Measurements from ENCODE around the gene SOWAHC.
"Not testable (repeated sequence)": the region's sequence is repeated elsewhere in the genome, so short reads cannot be mapped to it uniquely, and the experiment has no call there.

Gene SOWAHC

DNA sequence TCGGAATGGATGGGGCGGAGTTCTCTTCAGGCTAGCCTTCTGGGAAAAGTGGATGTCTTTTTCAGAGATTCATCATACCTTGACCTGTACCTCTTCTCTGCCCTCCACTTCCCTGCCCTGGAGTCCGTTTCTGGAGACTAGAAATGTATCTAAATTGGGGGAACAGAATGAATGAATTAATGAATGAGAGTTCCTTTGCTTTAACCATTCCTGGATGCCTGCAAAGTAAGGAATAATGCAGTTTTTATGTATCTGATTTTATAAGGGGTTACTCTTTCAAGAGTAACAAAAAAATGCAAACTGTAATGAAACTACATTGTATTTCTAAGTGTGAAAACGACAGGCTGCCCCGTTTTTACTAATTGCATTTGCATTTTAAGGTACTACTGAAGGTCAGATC is 2.0 kb downstream of the SOWAHC start:
- no peak for DNase-seq (ENCODE audit: low read depth)

DNA sequence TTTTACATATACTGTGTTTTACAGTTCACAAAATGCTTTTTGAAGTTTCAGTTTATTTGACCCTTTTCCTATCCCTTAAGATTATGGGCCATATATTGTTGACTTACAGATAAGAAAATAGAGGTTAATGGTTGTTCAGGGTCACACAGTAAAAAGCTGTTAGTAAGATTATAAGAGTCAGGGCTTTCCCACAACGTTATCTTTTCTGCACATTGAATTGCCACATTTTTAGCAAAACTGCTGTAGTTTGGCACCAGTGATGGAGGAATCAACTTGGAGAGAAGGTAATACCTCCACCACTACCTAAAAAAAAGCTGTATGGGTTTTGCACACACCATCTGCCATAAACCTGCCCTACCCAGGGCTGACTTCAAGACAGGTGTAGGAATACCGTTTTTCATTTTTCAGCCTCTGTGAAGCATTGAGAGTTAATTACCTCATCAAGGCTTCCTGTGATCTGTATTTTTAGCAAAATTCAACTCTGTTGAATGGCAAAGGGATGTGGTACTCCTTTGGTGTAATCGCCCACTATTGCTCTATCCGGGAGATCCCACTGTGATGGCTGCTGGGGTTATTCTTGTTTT is 5.0 kb downstream of the SOWAHC start:
- DNase-seq (ENCODE audit: low read depth) = no peak

DNA sequence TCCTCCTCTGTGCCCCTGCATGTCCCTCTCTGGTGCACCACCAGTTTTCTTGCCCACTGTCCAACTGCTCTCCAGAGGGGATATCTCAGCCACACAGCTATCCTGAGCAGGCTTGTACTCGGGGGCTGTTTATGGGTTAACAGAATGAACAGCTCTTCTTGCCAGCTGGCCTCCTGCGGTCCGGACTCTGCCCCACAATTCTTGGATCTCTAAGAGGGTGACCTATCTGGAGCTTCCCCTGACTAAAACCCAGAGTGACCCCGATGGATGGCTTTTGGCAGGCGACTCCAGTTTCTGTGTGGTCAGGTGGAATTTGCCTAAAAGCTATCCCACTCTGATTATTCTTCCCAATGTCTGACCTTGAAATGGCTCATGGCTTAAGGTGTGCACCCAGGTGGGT is 9.1 kb downstream of the SOWAHC start:
- DNase-seq (ENCODE audit: low read depth) = no peak

DNA sequence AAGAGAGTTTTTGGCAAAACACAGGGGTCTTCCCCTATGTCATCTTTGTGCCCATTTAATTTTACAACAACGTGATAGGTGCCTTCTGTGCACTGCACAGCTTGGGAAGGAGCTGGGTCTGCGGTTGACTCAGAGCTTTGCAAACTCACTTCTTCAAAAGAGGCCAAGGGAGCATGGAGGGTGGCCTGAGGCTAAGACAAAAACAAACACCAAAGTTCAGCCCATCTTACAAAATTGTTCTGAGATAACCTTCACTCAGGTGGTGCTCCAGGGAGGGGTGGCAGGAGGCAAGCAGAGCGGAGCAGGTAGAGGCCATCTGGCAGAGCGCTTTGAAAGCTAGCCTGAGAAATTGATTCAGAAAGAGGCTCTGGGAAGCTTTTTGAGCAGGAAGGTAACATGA is 9.8 kb downstream of the SOWAHC start:
- DNase-seq (ENCODE audit: low read depth) = no peak

DNA sequence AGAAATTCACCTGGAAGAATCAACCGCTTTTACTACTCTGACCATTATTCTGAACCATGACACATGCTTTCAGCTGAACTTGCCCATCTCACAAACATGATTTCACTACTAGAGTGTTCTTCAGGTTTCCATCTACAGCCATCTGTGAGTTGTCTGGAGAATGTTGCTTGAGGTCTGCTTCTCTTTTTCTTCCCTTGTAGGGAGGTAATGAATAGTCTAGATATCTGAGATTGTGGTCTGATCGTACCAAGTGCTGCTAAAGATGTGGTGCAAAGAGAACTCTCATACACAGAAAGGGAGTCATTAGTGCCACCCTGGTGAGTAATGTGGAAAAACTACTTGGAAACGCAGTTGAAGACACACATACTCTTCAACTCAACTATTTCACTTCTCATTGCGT is 10.2 kb downstream of the SOWAHC start:
- no peak for DNase-seq (ENCODE audit: low read depth)

DNA sequence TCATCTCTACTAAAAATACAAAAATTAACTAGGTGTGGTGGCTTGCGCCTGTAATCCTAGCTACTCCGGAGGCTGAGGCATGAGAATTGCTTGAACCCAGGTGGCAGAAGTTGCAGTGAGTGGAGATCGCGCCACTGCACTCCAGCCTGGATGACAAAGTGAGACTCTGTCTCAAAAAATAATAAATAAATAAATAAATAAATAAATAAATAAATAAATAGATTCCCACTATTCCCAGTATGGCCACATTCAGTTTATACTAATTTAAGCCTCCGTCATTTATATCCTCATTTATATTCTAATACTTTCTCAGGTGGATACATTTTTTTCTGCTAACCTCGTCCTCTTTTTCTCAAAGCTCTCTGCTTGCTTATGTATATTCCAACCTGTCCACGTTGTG is 14.2 kb downstream of the SOWAHC start:
- DNase-seq (ENCODE audit: low read depth) = not testable (repeated sequence)

DNA sequence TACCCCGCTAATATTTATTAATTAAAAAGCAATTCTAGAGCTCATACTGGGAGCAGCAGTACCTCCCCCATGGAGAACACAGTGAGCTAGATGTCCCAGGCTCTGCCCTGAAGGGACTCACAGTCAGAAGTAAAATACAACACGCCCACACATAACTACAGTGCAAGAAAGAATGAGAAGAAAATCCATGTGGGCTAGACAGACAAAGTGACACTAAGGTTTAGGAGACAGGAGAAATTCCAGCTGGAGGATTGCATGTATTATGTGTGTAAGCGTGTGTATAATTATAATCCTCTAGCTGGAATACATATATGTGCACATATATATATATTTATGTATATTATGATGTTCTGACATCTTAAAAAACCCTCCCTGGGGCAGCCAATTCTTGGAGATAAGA is 15.7 kb downstream of the SOWAHC start:
- DNase-seq (ENCODE audit: low read depth) = no peak

DNA sequence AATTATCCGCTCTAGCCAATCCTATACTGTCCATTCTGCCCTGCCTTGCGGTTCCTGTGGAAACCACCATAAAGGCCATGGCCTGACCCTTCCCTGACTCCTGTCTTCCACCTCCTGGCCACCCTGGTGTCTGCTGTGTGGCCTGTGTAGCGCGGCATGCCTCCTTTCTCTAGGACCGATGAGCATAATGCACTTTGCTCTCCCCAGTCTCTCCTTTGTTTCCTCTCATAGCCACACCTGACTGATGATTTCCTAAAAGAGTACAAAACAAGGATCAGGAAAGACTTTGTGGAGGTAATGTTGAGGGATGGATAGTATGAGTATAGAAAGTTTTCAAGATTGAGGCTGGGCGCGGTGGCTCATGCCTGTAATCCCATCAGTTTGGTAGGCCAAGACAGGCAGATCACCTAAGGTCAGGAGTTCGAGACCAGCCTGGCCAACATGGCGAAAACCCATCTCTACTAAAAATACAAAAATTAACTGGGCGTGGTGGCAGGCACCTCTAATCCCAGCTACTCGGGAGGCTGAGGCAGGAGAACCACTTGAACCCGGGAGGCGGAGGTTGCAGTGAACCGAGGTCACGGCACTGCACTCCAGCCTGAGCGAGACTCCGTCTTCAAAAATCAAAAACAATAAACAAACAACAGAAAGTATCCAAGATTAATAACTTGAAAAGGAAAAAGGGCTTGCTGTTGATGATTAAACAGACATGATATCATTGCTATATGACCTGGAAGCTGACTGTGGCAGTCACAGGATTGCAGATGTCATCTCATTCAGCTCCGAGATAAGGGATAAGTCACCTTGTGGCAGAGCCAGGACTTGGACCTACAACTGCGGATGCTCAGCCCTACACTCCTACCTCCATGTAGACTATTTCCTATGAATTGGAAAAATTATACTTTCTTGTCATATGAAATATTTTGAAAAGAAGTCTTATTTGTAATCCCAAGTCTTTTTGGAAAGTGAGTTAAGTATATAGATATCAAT is 16.6 kb downstream of the SOWAHC start:
- no peak for DNase-seq (ENCODE audit: low read depth)

DNA sequence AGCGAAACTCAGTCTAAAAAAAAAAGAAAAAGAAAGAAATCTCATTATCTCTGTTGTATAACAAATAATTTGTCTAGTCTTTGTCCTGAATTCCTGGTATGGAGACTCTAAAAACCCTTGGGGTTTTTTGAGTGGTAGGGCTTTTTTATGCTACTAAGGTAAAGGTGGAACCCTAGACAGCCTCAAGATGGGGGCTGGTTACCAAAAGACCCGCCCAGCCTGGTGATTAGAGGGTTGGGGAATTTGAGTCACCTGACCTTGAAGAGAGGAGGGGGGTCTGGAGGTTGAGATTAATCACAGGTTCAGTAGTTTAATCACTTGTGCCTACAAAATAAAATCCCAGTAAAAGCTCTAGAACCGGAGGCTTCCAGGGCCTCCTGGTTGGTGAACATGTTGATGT is 17.6 kb downstream of the SOWAHC start:
- DNase-seq (ENCODE audit: low read depth) = no peak

DNA sequence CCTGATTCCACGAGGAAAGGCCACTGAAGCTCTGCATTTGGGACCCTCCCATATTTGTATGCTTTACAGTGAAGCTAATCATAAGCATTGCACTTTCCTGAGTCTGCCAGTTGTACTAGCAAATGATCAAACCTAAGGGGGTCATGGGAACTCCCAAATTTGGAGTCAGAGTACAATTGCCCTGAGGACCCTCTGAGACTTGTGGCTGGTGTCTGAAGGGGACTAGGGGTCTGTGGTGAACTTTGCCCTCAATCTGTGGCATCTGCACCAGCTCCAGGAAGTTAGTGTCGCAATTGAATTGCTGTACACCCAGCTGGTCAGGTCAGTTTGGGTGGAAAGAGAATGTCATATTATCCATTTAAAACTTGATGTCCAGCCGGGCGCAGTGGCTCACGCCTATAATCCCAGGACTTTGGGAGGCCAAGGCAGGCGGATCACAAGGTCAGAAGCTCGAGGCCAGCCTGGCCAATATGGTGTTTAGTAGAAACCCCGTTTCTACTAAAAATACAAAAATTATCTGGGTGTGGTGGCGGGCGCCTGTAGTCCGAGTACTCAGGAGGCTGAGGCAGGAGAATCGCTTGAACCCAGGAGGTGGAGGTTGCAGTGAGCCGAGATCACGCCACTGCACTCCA is 18.1 kb downstream of the SOWAHC start:
- DNase-seq (ENCODE audit: low read depth) = no peak

DNA sequence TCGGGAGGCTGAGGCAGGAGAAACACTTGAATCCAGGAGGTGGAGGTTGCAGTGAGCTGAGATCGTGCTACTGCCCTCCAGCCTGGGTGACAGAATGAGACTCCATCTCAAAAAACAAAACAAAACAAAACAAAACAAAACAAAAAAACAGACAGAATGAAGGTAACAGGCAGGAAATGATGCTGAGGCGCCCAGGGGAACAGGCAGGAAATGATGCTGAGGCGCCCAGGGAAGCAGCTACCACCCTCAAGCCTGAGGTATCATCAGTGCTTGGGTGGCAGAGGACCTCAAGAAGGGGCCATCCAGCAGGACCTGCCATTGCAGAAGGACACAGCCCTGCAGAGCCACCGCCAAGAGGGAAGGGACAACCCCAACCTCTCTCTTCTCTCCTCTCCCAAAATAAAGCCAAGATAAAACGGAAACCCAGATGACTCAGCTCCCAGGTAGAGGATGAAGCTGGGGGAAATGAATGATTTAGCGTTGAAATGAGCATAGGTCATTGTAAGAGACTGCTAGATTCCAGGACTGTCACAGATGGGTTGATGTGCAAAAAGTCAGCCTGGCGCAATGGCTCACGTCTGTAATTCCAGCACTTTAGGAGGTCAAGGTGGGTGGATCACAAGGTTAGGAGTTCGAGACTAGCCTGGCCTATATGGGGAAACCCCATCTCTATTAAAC is 19.3 kb downstream of the SOWAHC start:
- DNase-seq (ENCODE audit: low read depth) = no peak

DNA sequence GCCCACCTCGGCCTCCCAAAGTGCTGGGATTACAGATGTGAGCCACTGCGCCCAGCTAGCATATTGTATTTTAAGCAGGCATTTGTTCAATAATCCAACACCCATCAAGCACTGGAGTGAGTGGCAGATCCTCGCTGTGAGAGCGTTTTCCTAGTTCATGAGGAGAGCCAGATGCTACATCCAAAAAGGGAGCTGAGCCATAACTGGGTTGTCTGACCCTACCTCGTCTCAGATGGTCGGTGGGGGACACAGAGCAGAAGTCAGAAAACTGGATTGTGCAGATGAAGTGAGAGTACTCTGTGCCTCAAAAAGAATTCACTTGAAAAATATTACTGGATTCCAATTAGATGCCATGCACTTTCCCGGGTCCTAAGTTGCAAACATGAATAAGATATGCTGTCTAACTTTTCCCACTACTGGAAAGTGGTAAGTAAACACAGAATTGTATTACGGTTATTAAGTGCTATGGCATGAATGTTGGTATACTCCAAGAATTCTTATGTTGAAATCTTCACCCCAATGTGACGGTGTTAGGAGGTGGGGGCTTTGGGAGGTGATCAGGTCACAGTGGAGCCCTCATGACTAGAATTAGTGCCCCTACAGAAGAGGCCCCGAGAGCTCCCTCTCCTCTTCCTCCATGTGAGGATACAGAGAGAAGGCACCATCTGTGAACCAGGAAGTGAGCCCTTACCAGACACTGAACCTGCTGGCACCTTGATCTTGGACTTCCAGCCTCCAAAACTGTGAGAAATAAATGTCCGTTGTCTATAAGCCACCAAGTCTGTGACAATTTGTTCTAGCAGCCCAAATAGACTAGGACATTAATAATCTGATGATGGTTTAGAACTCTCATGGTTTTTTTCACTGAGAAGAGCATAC is 21.5 kb downstream of the SOWAHC start:
- no peak for DNase-seq (ENCODE audit: low read depth)

DNA sequence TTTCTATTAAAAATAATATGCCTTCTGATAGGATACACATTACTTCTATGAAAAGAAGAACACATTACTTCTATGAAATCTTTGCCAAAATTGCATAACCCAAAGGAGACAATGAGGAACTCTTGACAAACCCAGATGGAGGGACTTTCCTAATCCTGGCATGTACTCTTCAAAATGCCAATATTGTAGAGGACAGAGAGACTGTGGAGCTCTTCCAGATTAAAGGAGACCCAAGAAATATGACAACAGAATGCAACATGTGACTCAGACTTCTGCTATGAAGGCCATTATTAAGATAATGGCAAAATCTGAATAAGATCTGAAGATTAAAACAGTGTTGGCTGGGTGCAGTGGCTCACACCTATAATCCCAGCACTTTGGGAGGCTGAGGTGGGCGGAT is 22.2 kb downstream of the SOWAHC start:
- no peak for DNase-seq (ENCODE audit: low read depth)

DNA sequence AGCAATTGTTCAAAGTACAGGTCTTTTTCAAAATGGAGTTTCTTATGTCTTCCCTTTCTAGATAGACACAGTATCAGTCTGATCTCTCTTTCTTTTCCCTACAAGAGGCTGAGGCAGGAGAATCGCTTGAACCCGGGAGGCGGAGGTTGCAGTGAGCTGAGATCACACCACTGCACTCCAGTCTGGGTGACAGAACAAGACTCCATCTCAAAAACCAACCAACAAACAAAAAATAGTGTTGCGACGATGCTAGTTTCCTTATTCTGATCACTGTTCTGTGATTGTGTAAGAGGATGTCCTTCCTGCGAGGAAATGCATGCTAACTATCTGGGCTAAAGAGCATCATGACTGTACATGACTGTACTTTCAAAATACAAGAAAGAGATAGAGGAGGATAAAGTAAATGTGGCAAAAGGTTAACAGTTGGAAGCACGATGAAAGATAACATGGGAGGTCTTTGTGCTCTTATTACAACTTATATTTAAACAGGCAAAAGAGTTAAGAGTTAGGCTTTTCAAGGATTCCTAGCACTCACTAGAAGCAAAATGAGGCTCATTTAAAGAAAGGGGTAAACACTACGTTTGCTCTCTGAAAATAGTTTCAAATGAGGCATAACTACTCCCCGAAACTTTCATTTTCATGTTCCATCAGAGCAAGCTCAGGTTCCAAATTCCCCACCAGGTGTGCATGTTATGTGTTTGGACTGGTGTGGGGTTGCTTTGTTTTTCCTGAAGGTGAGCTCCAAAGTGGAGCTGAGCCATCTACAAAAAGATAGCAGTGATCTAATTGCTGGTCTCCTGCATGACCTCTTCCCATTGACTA is 23.8 kb downstream of the SOWAHC start:
- DNase-seq (ENCODE audit: low read depth) = no peak

DNA sequence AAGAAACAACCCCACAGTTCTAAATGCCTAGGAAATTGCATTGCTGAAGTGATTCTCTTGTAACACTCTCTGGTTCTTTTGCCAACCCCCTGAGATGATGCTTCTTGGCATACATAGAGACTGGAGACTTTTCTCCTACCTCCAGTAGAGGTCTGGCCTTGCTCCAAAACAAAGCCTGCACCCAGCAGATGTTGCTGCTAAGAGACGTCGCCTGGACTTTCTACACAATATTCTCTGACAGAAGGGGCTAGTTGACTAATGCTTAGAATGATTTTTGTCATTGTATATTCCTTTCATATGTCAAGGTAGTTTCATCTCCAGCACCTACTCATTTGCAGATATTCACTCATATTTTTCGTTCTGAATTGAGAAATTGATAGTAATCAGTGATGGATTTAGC is 24.6 kb downstream of the SOWAHC start:
- no peak for DNase-seq (ENCODE audit: low read depth)

DNA sequence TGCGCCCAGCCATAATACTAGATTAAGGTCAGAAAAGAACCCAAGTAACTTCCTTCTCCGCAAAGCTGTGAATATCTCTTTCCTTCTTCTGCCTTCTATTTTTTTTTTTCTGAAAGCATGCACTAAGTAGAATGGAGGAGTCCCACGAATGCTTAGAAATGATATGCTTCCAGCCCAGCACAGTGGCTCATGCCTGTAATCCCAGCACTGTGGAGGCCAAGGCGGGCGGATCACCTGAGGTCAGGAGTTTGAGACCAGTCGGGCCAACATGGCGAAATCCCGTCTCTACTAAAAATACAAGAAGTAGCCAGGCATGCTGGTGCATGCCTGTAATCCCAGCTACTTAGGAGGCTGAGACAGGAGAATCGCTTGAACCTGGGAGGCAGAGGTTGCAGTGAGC is 25.8 kb downstream of the SOWAHC start:
- not testable (repeated sequence) for DNase-seq (ENCODE audit: low read depth)

DNA sequence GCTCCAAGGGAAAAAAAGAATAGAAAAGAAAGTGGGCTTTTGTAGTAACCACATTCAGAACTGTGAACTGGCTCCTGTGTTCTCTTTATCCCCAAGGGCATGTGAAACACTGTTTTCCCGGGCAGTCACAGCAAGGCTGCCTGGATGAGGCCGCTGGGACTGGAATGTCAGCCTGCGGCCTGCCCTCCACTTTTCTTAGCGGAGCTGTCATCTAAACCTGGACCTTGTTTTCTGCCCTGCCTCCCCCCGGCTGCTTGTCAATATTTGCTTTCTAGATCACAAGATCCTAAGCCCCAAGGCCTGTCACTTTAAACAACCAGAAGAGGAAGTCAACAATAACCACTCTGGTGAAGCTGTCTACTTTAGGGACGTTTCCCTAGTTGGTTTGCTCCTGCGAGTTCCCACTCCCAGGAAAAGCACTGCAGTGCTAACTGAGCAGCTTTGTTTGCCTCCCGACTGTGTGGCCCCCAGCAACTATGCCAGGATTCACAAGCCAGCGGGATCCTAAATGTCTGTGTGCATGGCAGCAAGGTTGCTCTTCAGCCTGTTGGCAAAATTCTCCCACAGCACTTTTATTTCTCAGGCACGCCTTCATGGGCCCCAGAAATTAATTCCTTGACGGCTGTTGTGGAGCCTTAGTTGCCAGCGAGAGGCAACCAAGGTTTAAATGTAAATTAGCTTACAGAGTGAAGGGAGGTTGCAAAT is 30.6 kb downstream of the SOWAHC start:
- DNase-seq (ENCODE audit: low read depth) = no peak

DNA sequence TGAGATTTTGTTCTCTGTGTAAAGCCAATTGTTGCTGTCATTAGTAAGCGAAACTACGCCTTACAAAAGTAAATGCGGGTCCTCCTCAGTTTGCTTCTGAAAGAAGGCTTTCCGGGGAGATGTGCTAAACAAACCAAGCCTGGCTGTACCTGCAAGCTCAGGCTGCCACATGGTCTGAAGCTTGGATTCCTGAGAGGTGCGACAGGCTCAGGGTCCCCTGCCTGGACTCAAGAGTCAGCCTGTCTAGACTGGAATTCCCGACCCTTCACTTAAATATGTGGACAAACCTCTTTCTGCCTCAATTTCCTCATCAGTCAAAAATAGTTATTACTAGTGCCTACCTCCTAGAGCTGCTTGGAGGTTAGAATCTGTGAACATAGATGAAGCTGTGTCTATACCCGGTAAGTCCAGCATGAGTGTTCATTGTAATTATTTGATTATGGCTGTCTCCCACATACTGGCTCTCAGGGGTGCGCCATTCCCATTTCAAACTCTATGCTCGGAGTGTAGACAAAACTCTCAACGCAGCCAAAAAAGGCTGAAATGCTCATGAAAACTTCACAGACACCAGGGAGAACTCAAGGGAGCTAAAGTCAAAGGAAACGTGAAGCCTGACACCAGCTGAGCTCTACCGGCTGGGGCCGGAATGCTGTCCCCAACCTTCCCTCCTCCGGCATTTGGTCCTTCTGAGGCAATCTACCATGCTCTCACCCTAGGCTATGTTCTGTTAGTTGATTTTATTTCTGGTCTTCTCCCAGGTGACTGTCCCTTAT is 31.4 kb downstream of the SOWAHC start:
- no peak for DNase-seq (ENCODE audit: low read depth)

DNA sequence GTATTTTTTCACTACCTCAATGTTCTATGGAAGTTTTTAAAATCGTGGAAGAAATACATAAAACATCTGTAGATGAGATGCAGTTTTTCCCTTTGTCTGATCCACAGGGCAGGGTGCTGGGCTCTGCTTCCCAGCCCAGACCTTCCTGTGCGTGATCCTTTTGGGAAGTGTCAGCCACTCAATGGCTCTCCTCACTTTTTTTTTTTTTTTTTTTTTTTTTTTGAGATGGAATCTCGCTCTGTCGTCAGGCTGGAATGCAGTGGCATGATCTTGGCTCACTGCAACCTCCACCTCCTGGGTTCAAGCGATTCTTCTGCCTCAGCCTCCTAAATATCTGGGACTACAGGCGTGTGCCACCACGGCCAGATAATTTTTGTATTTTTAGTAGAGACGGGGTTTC is 32.8 kb downstream of the SOWAHC start:
- DNase-seq (ENCODE audit: low read depth) = no peak
